BLaER1 (cell line): ENCODE data around the gene NPTX1.

Experiments
- H3K27ac ChIP-seq: shearing (Covaris generic); formaldehyde crosslinking; 2 replicates; pipeline ENCODE4 v1.8.1; 2022
- H3K27me3 ChIP-seq: shearing (Covaris generic); formaldehyde crosslinking; 2 replicates; pipeline ENCODE4 v1.8.1; 2022
- H3K36me3 ChIP-seq: shearing (Covaris generic); formaldehyde crosslinking; 2 replicates; pipeline ENCODE4 v1.8.1; 2022
- H3K4me1 ChIP-seq: shearing (Covaris generic); formaldehyde crosslinking; 2 replicates; pipeline ENCODE4 v1.8.1; 2022
- H3K4me2 ChIP-seq: shearing (Covaris generic); formaldehyde crosslinking; 2 replicates; pipeline ENCODE4 v1.8.1; 2022
- H3K4me3 ChIP-seq: shearing (Covaris generic); formaldehyde crosslinking; 2 replicates; pipeline ENCODE4 v1.8.1; 2022
- H3K9ac ChIP-seq: shearing (Covaris generic); formaldehyde crosslinking; 2 replicates; pipeline ENCODE4 v1.8.1; 2022
- H3K9me3 ChIP-seq: shearing (Covaris generic); formaldehyde crosslinking; 2 replicates; pipeline ENCODE4 v1.8.1; 2022
- H4K20me1 ChIP-seq: shearing (Covaris generic); formaldehyde crosslinking; 2 replicates; pipeline ENCODE4 v1.8.1; 2022
- Cebpa-rat ChIP-seq: shearing (Covaris generic); IDR thresholded peaks from 2 replicates; pipeline ENCODE4 v1.8.1; 2022

Gene NPTX1

DNA sequence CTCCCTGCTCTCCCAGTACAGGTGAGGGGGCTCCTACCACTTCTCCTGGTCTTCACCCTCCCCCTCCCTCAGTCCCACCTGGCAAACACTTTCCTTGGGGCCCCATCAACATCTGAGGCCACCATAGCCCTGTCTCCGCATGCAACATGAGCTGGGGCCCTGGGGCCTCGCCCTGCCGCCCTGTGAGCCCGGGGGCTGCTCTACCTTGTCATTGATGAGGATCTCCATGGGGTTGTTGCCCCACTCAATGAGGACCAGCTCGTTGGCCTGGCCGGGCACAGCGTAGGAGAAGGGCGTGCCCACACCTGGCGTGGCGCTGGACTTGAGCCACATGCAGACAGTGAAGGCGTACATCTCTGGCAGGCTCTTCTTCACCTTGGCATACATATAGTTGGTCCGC, 3.4 kb downstream of the NPTX1 start:
- Histone ChIP-seq H3K36me3 (no peaks in the 10 kb centered on the region), H4K20me1 (peaks cover 67% of the 10 kb centered on the region), H3K9ac (no peak overlapping the region), H3K4me3 (no peak overlapping the region), H3K9me3 (no peaks in the 10 kb centered on the region), H3K27ac (no peak overlapping the region), H3K27me3 (peaks cover 100% of the 10 kb centered on the region), H3K4me1 (peaks cover 59% of the 10 kb centered on the region), H3K4me2 (no peak overlapping the region)
- no peak for TF ChIP-seq Cebpa-rat

- Histone ChIP-seq H3K27ac (no peak overlapping the region), H3K4me2 (peak overlapping the region; percentile 13), H3K9ac (no peak overlapping the region), H3K9me3 (no peaks in the 10 kb centered on the region), H3K4me1 (peaks cover 48% of the 10 kb centered on the region), H3K27me3 (peaks cover 100% of the 10 kb centered on the region), H4K20me1 (peaks cover 57% of the 10 kb centered on the region), H3K4me3 (no peak overlapping the region), H3K36me3 (no peaks in the 10 kb centered on the region)
- no peak for TF ChIP-seq Cebpa-rat
Observed at GRCh38 chr17:80471922-80472321, 4.5 kb downstream of the NPTX1 start.

- TF ChIP-seq Cebpa-rat = no peak
- no peak overlapping the region for H3K9ac ChIP-seq
- no peaks in the 10 kb centered on the region for H3K9me3 ChIP-seq
- H3K4me2 ChIP-seq = no peak overlapping the region
- peaks cover 54% of the 10 kb centered on the region for H4K20me1 ChIP-seq
- H3K4me1 ChIP-seq = peaks cover 39% of the 10 kb centered on the region
- peaks cover 100% of the 10 kb centered on the region for H3K27me3 ChIP-seq
- no peak overlapping the region for H3K4me3 ChIP-seq
- H3K36me3 ChIP-seq = no peaks in the 10 kb centered on the region
- no peak overlapping the region for H3K27ac ChIP-seq
Observed at GRCh38 chr17:80470603-80471002, 5.8 kb downstream of the NPTX1 start.

DNA sequence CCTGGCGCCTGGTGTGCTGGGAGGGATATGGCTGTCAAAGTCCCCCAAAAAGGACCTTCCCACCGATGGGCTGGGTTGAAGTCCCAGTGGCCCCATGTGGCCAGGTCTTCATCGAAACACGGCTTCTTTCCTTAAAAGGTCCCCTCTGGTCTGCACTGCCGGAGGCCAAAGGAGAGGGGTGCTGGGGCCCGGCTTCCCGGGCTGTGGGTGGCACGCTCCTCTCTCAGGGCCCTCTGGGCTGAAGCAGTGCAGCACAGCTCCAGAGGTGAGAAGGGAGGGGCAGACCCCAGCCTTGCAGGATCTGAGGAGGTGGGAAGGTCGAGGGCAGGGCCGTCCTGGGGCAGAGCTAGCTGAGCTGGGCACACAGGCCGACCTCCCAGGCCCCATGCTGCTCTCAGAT, 6.7 kb downstream of the NPTX1 start:
- H3K4me1 ChIP-seq = peaks cover 30% of the 10 kb centered on the region
- no peaks in the 10 kb centered on the region for H3K9me3 ChIP-seq
- peaks cover 100% of the 10 kb centered on the region for H3K27me3 ChIP-seq
- H4K20me1 ChIP-seq = peaks cover 44% of the 10 kb centered on the region; the same call in 1 of the 2 replicates
- no peak overlapping the region for H3K4me3 ChIP-seq
- H3K9ac ChIP-seq = no peak overlapping the region
- peak overlapping the region; percentile 19; the same call in 1 of the 2 replicates for H3K4me2 ChIP-seq
- no peak for TF ChIP-seq Cebpa-rat
- no peaks in the 10 kb centered on the region for H3K36me3 ChIP-seq
- no peak overlapping the region for H3K27ac ChIP-seq

DNA sequence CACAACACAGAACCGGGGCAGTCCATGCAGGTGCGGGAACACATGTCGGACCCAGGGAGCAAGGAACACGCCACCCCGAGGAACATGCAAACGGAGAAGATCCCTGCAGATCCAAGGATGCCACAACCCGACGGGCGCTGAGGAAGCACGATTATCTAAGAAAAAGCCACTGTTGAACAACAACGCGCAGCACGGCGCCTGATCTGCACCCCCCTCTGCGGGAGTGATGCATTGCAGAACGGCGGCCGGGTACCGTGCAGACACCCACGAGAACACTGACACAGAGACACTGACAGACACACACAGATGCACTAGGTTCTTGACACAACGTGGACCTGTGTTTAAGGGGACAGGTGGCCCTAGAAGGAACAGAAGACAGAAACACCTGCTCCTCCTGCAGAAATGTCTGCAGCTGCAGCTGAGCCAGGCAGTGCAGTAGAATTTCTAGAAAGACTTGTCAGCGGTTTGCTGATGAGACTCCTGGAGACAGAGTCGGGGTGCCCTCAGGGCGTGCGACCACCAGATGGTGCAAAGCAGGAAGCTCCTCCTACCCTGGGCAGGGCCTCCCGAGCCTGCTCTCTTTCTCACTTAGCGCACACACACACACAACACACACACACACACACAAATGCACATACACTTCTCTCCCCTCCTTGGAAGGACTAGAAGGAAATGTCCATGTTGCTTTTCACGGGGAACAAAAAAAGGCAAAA, 7.5 kb downstream of the NPTX1 start:
- Histone ChIP-seq H3K9me3 (no peaks in the 10 kb centered on the region), H3K4me2 (peak overlapping the region; percentile 19), H3K4me1 (peaks cover 23% of the 10 kb centered on the region), H3K27me3 (peaks cover 94% of the 10 kb centered on the region), H3K36me3 (no peaks in the 10 kb centered on the region), H3K9ac (no peak overlapping the region), H4K20me1 (peaks cover 37% of the 10 kb centered on the region; the same call in 1 of the 2 replicates), H3K4me3 (no peak overlapping the region), H3K27ac (no peak overlapping the region)
- no peak for TF ChIP-seq Cebpa-rat

GRCh38 chr17:80468242-80468641, 8.2 kb downstream of the NPTX1 start:
- no peaks in the 10 kb centered on the region for H3K36me3 ChIP-seq
- H3K27me3 ChIP-seq = peaks cover 87% of the 10 kb centered on the region
- no peak overlapping the region for H3K9ac ChIP-seq
- H3K9me3 ChIP-seq = no peaks in the 10 kb centered on the region
- H3K4me1 ChIP-seq = peaks cover 24% of the 10 kb centered on the region
- H3K27ac ChIP-seq = no peak overlapping the region
- H3K4me2 ChIP-seq = no peak overlapping the region
- H3K4me3 ChIP-seq = no peak overlapping the region
- no peak for TF ChIP-seq Cebpa-rat
- peaks cover 30% of the 10 kb centered on the region; the same call in 1 of the 2 replicates for H4K20me1 ChIP-seq

DNA sequence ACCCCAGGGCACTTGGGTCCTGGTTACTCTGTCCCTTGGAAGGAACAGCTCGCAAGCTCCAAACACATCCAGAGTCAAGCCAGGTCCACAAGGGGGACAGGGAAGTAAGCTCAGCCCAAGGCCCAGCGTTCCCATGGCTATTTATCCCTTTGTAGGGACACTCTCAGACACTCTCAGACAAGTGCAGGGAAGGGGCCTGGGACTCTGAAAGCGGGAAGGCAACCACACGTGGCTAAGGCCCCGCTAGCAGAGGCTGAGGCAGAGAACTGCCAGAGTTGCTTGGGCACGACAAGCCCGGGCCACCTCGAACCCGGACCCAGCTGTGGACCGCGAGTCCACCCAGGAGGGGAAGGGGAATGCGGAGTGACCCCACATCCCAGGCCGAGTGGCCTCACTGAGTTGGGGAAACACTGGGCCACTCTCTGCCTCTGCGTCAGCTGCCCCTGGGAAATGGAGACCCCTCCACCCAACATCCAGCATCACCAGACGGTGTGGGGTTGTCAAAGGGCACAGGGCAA, 10.2 kb downstream of the NPTX1 start:
- H3K9me3 ChIP-seq = no peaks in the 10 kb centered on the region
- TF ChIP-seq Cebpa-rat = no peak
- H3K4me2 ChIP-seq = no peak overlapping the region
- H3K27ac ChIP-seq = no peak overlapping the region
- peaks cover 23% of the 10 kb centered on the region; the same call in 1 of the 2 replicates for H4K20me1 ChIP-seq
- H3K4me3 ChIP-seq = no peak overlapping the region
- H3K9ac ChIP-seq = no peak overlapping the region
- H3K36me3 ChIP-seq = no peaks in the 10 kb centered on the region
- H3K4me1 ChIP-seq = peaks cover 22% of the 10 kb centered on the region
- peaks cover 78% of the 10 kb centered on the region for H3K27me3 ChIP-seq

GRCh38 chr17:80465327-80465974, 11.0 kb downstream of the NPTX1 start:
- H4K20me1 ChIP-seq = peaks cover 23% of the 10 kb centered on the region; the same call in 1 of the 2 replicates
- H3K36me3 ChIP-seq = no peaks in the 10 kb centered on the region
- no peak overlapping the region for H3K4me2 ChIP-seq
- peaks cover 70% of the 10 kb centered on the region for H3K27me3 ChIP-seq
- TF ChIP-seq Cebpa-rat = no peak
- no peak overlapping the region for H3K9ac ChIP-seq
- H3K9me3 ChIP-seq = no peaks in the 10 kb centered on the region
- H3K27ac ChIP-seq = no peak overlapping the region
- H3K4me1 ChIP-seq = peaks cover 22% of the 10 kb centered on the region
- no peak overlapping the region for H3K4me3 ChIP-seq

- no peak overlapping the region for H3K4me2 ChIP-seq
- H3K27me3 ChIP-seq = peaks cover 60% of the 10 kb centered on the region
- H3K4me3 ChIP-seq = no peak overlapping the region
- peaks cover 20% of the 10 kb centered on the region; the same call in 1 of the 2 replicates for H4K20me1 ChIP-seq
- no peaks in the 10 kb centered on the region for H3K36me3 ChIP-seq
- no peak for TF ChIP-seq Cebpa-rat
- no peak overlapping the region for H3K27ac ChIP-seq
- H3K4me1 ChIP-seq = peaks cover 22% of the 10 kb centered on the region
- no peaks in the 10 kb centered on the region for H3K9me3 ChIP-seq
- H3K9ac ChIP-seq = no peak overlapping the region
Observed at GRCh38 chr17:80464486-80464885, 11.9 kb downstream of the NPTX1 start.

- peaks cover 16% of the 10 kb centered on the region for H3K4me1 ChIP-seq
- no peak for TF ChIP-seq Cebpa-rat
- H3K27me3 ChIP-seq = peaks cover 57% of the 10 kb centered on the region
- H3K27ac ChIP-seq = no peak overlapping the region
- H3K4me3 ChIP-seq = no peak overlapping the region
- H3K9me3 ChIP-seq = no peaks in the 10 kb centered on the region
- no peak overlapping the region for H3K9ac ChIP-seq
- no peaks in the 10 kb centered on the region for H3K36me3 ChIP-seq
- H4K20me1 ChIP-seq = peaks cover 16% of the 10 kb centered on the region; the same call in 1 of the 2 replicates
- no peak overlapping the region for H3K4me2 ChIP-seq
Observed at GRCh38 chr17:80463784-80464400, 12.5 kb downstream of the NPTX1 start.
